ENCODE results near the gene PSAPL1.

The PSAPL1 gene

GRCh38 chr4:7431696-7432530 is 2.8 kb downstream of the PSAPL1 start:
- in situ Hi-C loops (cut with MboI; ENCODE audit: low sequenced_read_pairs) = no loop called here

- in situ Hi-C loops (cut with MboI; ENCODE audit: low sequenced_read_pairs) = no loop called here
These were observed 3.6 kb downstream of the PSAPL1 start for GRCh38 chr4:7430965-7431695.

DNA sequence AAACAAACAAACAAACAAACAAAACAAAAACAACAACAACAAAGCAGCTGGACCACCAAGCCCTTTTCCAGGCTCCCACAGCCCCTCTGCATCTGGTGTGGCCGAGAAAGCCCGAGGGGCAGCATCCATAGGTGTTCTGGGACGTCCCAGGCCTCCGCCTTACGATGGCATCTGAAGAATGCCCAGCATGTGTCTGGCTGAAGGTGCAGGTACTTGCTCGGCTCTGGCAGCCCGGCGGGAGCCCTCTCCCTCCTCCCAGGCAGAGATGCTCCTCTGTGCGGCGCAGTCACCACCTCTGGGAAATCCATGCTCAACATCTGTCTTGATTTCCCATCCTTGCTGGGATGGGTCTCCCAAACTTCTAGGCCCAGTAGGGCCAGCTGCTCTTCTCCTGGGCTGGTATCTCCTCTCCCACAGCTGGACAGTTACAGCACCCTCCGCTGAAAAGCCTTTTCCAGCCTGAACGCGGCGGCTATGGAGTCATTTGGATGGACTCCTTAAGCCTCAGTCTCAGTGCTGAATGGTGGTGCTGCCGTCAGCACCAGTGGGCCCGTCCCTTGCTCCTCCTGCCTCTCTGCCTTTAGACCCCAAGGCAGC is 4.3 kb downstream of the PSAPL1 start:
- in situ Hi-C loops (cut with MboI; ENCODE audit: low sequenced_read_pairs) = no loop called here

GRCh38 chr4:7429601-7430078 is 5.1 kb downstream of the PSAPL1 start:
- in situ Hi-C loops (cut with MboI; ENCODE audit: low sequenced_read_pairs) = no loop called here

DNA sequence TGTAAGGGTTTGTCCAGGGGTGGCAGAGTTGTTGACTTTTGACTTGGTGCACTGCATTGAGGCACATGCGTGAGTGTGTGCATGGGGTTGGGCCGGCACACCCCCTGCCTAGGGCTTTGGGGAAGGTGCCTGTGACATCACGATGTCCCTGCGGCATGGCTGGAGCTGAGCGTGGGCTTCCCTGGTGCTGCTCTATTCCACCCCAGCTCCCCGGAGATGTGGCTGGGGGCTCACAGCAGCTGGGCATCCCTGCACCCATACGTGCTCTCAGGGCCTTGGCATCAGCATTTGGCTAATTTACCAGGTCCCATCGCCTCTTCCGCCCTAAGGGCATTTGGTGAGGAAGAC is 5.7 kb downstream of the PSAPL1 start:
- in situ Hi-C loops (cut with MboI; ENCODE audit: low sequenced_read_pairs) = no loop called here

GRCh38 chr4:7428261-7429068 is 6.3 kb downstream of the PSAPL1 start:
- in situ Hi-C loops (cut with MboI; ENCODE audit: low sequenced_read_pairs) = no loop called here

DNA sequence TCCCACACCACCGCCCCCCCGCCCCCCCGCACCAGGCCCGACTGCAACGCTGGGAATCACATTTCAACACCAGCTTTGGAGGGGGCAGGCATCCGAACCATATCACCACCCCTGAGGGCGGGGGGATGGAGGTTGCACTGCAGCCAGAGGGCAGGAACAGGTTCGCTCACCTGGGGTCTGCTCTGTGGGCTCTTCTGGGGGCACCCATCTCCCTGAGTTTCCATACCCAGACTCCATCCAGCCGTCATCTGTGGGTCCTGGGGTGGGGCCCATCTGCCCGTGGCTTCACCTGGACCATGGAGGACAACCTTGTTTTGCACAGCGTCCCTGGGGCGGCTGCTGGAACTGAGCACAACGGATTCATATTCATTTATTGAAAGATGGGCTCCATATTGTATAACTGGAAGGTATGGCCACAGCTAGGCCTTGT is 6.9 kb downstream of the PSAPL1 start:
- in situ Hi-C loops (cut with MboI; ENCODE audit: low sequenced_read_pairs) = no loop called here

GRCh38 chr4:7427361-7427760 is 7.4 kb downstream of the PSAPL1 start:
- in situ Hi-C loops (cut with MboI; ENCODE audit: low sequenced_read_pairs) = no loop called here

GRCh38 chr4:7426525-7427171 is 8.1 kb downstream of the PSAPL1 start:
- in situ Hi-C loops (cut with MboI; ENCODE audit: low sequenced_read_pairs) = no loop called here

GRCh38 chr4:7425591-7426468 is 8.9 kb downstream of the PSAPL1 start:
- in situ Hi-C loops (cut with MboI; ENCODE audit: low sequenced_read_pairs) = no loop called here

GRCh38 chr4:7425124-7425523 is 9.6 kb downstream of the PSAPL1 start:
- in situ Hi-C loops (cut with MboI; ENCODE audit: low sequenced_read_pairs) = no loop called here

DNA sequence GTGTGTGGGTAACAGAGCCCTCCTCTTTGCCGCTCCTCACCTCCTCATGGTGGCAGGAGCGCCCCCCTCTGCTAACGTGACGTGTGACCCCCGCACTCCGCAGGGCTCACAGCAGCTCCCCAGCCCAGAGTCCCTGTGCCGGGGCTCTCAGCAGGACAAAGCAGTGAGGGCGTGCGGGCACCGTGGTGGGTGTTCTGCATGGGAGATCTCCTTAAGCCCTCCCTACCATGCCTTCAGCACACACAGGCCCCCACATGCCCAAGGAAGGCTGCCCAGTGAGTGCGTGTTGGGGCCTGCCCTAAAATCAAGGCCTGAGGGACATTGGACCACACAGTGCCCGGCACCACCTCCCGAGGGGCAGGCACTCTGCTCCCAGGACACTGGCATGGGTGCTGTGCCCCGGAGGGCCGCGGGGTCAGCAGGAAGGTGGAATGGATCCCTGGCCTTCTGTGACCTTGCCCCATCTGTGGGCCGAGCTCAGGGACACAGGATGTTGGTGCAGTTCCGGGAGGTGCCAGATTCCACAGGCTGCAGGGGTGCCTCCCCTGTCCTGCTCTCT is 10.1 kb downstream of the PSAPL1 start:
- in situ Hi-C loops (cut with MboI; ENCODE audit: low sequenced_read_pairs) = no loop called here

DNA sequence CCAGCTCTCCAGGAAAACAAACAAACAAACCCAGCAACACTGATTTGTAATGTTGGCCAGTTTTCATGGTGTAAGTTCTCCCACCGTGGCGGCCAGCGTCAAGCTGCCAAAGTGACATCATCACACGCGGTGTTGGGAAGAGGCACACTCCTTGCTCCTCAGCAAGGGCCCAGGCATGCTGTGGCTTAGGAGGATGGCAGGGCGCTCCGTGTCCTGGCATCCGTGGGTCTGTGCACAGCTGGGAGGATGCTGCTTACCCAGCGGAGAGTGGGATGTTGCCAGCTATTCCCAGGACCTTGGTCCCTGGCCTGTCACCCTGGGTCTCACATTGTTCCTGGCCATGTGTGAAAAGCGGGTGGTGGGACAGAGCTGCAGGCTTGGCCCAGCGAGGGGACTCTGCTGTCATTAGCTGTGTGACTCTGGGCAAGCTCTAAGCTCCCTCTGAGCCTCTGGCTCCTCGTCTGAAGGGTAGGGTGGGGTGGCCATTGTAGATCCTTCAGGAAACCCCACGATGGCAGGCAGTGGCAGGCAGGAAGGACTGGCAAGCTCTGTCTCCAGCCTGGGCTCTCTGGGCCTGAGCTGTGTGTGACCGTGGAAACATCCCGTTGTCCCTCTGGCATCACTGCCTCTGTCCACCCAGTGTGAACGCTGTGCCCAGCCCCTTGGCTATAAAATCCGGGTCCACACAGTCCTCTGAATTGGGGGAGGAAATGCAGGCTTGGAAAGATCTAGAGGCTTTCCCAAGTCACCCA is 10.8 kb downstream of the PSAPL1 start:
- in situ Hi-C loops (cut with MboI; ENCODE audit: low sequenced_read_pairs) = no loop called here

- in situ Hi-C loops (cut with MboI; ENCODE audit: low sequenced_read_pairs) = no loop called here
These were observed 11.3 kb downstream of the PSAPL1 start for GRCh38 chr4:7423391-7423790.

DNA sequence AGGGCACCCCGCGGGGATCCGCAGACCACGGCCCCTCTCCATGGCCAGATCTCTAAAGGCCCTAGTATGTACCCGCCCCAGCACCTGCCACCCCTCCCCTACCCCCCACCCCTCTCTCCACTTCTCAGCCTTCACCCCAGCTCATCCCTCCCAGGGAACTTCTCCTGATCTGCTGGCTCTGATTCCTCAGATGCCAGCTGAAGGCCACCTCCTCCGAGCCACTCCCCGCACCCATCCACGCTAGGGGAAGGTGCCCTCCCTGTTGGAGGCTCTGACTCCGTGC is 11.9 kb downstream of the PSAPL1 start:
- in situ Hi-C loops (cut with MboI; ENCODE audit: low sequenced_read_pairs) = no loop called here

DNA sequence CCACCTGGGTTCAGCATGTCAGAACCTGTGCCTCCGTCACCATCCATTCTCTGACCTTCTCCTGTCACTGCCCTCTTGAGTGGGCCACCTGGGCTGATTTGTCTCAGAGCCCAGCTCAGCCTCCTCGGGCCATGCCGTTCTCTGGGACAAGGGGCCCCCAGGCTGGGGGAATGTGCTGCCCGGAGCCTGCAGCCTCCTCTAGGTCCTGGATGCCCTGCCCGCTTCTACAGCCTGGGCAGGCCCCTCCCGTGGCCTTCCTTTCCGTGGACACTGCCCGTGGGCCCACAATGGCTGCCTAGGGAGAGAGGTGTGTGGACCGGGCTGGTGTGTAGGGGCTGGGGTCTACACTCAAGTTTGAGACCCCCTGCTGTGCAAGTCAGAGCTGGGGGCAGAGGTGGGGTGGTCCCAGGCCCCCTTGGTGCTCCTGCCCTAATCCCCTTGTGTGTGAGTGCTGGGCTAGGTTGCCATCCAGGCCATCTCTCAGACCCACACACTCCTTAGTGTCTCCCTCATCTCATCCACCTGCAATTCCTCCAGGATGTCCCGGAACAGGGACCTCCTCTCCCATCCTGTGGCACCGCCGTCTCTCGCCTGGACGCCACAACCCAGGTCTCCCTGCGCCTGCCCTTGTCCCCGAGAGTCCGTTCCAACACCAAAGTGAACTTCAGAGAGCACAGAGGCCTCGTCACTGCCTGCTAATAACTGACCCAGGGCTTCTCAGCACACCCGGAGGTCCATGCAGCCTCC is 12.4 kb downstream of the PSAPL1 start:
- in situ Hi-C loops (cut with MboI; ENCODE audit: low sequenced_read_pairs) = no loop called here

DNA sequence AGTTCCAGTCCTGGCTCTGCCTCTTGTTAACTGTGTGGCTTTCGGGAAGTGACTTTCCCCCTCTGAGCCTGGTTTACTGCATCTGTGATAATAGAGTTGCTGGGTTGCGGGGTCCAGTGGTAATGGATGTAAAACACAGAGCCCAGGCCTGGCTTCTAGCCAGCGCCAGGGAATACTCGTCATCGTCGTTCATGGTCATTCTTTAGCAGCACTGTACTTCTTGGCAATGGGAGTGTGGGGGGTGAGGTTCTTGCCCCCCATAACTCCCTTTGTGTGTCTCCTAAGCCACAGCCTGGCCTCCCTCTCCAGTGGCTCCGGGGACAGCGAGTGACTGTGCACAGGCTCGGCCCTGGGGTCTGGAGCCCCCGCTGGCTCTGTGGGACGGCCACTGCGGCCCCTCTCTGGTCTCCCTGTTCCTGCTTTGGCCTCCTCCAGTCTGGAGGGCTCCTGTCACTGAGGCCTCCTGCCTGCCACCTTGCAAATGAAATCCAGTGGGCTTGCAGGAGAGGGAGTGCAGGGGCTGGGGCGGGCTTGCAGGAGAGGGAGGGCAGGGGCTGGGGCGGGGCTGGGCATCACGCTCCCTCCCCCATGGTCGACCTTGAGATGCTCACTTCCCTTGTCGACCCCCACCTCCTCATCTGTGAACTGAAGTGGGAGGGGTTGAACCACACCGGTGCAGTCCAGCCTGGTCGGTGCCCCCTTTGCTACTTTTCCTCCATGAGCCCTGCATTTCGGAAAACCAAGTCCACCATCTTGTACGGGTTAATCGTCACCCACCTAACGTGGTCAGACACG is 13.2 kb downstream of the PSAPL1 start:
- in situ Hi-C loops (cut with MboI; ENCODE audit: low sequenced_read_pairs) = no loop called here
